GM19324 (cell line): ENCODE results near the gene RABGGTB.
"Not testable (repeated sequence)": the region's sequence is repeated elsewhere in the genome, so short reads cannot be mapped to it uniquely, and the experiment has no call there.

Source experiments
- ATAC-seq: cut with Tn5 transposase; IDR thresholded peaks from one replicate; pipeline ENCODE4 v1.9.1; 2021; ENCODE audit warnings: mild to moderate bottlenecking, moderate library complexity; ENCODE audit not compliant: unreplicated experiment, low FRiP score

The RABGGTB gene

GRCh38 chr1:75794382-75794781 is 8.3 kb downstream of the RABGGTB start:
- ATAC-seq = no peak

DNA sequence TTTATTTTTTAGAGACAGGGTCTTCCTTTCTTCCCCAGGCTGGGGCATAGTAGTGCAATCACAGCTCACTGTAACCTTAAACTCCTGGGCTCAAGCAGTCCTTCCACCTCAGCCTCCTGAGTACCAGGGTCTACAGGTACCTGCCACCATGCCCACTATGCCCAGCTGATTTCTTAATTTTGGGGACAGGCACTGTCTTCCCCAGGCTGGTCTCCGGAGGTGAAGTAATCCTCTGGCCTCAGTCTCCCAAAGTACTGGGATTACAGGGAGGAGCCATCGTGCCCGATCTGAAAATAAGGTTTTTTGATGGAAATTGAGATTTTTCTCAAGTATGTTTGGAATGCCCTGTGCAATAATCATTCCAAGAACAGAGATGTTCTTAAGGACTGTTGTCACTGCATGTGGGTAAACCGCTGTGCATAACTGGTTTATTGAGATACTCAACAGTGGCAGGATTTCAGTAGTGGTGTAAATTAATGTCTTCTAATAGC is 9.7 kb downstream of the RABGGTB start:
- no peak for ATAC-seq

DNA sequence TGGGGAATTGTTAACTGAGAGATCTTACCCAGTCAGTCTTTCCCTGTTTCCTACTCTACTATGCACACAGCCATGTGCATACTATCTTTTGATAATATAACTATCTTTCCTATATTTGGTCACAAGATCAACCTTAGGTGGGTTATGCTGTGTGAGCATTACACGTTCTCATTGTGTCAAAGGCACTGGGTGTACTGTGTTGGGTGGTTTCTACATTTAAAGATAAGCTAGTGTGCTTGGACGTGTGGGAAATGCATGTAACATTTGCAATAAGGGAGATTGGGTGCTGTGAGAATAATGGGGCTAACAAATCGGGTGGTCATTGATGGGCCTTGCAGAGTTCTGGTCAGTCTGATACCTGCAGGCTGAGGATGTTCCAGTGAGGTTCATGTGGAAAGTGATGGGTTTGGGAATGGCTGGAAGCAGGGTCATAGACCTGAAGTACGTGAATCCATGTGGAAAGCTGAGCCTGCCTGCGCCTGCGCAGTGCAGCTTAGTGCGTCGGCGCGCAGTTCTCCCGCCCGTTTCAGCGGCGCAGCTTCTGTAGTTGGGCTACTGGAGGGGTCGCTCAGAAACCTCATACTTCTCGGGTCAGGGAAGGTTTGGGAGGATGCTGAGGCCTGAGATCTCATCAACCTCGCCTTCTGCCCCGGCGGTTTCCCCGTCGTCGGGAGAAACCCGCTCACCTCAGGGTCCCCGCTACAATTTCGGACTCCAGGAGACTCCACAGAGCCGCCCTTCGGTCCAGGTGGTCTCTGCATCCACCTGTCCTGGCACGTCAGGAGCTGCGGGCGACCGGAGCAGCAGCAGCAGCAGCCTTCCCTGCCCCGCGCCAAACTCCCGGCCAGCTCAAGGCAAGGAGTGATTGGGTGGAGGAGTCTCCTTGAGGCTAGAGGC is 10.6 kb downstream of the RABGGTB start, which contains the start of gene MSH4:
MSH4 (plus strand) TSS at position 507 of the 897 bp plus-strand sequence; CDS start at position 611, 104 bp downstream.
- no peak for ATAC-seq

DNA sequence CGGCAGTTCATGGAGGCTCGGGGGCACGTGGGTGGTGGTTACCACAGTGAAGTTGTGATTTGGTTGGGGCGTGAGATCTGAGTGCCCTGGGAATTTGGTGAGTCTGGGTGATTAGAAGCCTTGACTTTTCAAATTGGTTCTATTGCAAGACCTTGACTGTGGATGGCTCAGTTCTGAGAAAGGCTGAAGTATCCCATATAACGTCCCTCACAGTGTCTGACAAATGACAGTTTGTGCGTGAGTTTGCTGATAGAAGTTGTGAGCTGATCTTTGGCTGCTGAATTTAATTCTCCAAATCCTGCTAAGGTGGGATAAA is 11.2 kb downstream of the RABGGTB start:
- no peak for ATAC-seq

DNA sequence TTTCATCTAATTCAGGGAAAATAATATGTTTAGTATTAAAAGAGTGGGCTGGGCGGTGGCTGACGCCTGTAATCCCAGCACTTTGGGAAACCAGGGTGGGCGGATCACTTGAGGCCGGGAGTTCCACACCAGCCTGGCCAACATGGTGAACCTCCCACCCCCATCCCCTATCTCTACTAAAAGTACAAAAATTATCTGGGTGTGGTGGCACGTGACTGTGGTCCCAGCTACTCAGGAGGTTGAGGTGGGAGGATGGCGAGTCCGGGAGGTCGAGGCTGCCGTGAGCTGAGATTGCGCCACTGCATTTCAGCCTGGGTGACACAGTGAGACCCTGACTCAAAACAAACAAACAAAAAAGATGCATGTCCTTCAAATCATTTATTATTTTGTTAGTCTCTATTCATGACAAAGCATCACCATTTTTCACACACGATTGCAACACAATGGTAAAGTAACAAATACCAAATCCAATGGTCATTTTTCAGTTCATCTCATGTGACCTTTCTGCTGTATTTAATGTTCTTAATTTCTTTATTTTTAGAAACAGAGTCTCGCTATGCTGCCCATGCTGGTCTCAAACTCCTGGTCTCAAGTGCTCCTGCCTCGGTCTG is 11.7 kb downstream of the RABGGTB start:
- no peak for ATAC-seq

GRCh38 chr1:75801480-75801879 is 15.4 kb downstream of the RABGGTB start:
- not testable (repeated sequence) for ATAC-seq

DNA sequence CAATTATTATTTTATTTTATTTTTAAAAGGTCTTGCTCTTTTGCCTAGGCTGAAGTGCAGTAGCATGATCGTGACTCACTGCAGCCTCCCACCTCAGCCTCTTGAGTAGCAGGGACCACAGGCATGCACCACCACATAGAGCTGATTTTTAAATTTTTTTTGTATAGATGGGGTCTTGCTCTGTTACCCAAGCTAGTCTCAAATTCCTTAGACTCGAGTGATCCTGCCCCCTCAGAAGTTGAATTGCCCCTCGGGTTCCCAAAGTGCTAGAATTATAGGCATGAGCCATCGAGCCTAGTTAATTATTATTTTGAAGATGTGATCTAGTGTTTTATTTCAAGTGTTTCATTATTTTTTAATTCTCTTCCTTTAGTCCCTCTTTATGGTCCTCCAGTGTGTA is 22.9 kb downstream of the RABGGTB start:
- ATAC-seq = no peak

GRCh38 chr1:75810113-75810512 is 24.1 kb downstream of the RABGGTB start:
- ATAC-seq = not testable (repeated sequence)

DNA sequence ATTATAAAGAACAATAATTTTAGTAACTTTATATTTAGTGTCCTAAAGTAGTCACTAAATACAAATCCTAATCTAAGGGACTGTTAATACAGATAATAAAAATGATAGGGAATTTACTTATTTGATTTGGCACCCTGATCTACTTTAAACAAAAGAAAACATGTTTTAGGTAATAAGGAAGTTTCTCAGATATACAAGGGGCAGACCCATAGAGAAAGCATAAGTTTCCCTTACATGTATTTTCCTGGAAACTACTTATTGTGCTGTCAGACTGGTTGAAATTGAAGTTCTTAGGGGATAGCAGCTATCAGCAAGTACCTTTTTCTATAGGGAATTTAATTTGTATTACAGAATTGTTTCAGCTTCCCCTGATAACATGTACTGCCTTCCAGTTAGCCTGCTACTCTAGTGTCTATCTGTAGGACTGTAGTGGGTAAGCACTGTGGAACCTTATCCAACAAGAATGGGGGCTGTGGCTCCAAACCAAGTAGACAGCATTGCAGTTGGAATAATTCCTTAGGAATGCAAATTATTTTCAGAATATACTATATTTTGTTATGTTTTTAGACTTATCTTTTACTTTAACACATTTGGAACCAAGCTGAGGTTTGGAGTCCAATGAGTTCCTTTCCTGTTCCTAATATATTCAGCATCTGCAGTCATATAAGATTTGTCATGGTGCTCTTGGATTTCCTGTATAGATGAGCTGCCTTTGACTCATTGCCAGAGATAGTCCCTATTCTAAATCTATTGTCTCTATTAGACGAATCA is 25.3 kb downstream of the RABGGTB start:
- no peak for ATAC-seq

DNA sequence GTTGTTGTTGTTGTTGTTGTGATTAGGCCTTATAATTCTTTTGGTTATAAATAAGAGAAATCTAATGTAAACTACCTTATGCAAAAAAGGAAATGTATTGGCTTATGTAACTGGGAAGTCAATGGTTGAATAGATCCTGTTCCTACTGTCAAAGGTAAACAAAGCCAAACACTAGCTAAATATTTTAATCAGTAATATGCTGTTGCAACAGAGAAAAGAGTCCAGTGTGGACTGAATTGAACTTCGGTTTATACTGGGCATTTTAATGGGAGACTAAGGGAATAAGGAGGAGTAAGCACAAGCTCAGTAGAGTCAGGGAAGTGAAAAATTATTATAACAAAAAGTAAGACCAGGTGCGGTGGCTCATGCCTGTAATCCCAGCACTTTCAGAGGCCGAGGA is 26.0 kb downstream of the RABGGTB start:
- ATAC-seq = no peak

DNA sequence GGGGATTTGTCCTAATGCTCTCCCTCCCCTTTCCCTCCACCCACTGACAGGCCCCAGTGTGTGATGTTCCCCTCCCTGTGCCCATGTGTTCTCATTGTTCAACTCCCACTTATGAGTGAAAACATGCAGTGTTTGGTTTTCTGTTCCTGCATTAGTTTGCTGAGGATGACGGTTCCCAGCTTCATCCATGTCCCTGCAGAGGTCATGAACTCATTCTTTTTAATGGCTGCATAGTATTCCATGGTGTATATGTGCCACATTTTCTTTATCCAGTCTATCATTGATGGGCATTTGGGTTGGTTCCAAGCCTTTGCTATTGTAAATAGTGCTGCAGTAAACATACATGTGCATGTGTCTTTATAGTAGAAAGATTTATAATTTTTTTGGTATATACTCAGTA is 37.5 kb downstream of the RABGGTB start:
- not testable (repeated sequence) for ATAC-seq

DNA sequence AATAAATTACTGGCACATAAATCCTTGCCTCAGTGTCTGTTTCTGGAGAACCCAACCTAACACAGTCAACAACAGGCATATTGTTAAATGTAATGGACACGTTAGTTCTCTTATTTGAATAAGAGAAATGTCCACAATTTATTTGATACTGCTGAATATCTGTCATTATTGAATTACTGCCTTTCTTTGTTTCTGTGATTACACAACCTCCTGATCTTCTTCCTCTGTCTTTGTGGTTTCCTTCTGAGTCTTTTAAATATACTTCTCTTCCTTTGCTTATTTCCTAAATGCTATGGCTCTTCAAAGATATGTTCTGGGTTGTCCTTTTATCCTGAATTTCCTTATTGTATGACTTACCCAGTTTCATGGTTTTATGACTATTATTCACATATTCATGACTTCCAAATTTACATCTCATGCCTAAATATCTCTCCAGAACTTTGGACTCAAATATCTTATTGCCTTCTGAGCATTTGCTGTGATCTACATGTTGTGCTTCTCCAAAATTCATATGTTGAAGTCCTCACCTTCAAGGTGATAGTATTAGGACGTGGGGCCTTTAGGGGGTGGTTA is 50.6 kb downstream of the RABGGTB start:
- ATAC-seq = no peak

- ATAC-seq = no peak
Observed at GRCh38 chr1:75838079-75838478, 52.0 kb downstream of the RABGGTB start.

GRCh38 chr1:75841421-75841820 is 55.4 kb downstream of the RABGGTB start:
- no peak for ATAC-seq
